Measurements from ENCODE around the gene LDLRAD4.

LDLRAD4 gene

GRCh38 chr18:13547347-13547746 lies 328.8 kb downstream of the LDLRAD4 start:
- H3K4me3 ChIP-seq (ENCODE audit: low read length) = no peak overlapping the region
- DNase-seq (ENCODE audit: low read depth) = no peak
- TF ChIP-seq CTCF (IDR thresholded peaks at IDR 0.05; ENCODE audit: insufficient read depth, low read depth, low read length, missing control alignments) = no peak

- H3K4me3 ChIP-seq (ENCODE audit: low read length) = no peak overlapping the region
- TF ChIP-seq CTCF (IDR thresholded peaks at IDR 0.05; ENCODE audit: insufficient read depth, low read depth, low read length, missing control alignments) = no peak
- no peak for DNase-seq (ENCODE audit: low read depth)
Measured at GRCh38 chr18:13548106-13548819, 329.7 kb downstream of the LDLRAD4 start.

GRCh38 chr18:13548966-13549879 lies 330.7 kb downstream of the LDLRAD4 start:
- no peak for TF ChIP-seq CTCF (IDR thresholded peaks at IDR 0.05; ENCODE audit: insufficient read depth, low read depth, low read length, missing control alignments)
- DNase-seq (ENCODE audit: low read depth) = no peak

GRCh38 chr18:13549880-13550232 lies 331.3 kb downstream of the LDLRAD4 start:
- H3K4me3 ChIP-seq (ENCODE audit: low read length) = no peak overlapping the region
- no peak for DNase-seq (ENCODE audit: low read depth)
- TF ChIP-seq CTCF (IDR thresholded peaks at IDR 0.05; ENCODE audit: insufficient read depth, low read depth, low read length, missing control alignments) = no peak

More at GRCh38 chr18:13548966-13549879, 330.7 kb downstream of the LDLRAD4 start:
- no peak overlapping the region for H3K4me3 ChIP-seq (ENCODE audit: low read length)

GRCh38 chr18:13550418-13551304 lies 332.1 kb downstream of the LDLRAD4 start:
- no peak for DNase-seq (ENCODE audit: low read depth)
- no peak for TF ChIP-seq CTCF (IDR thresholded peaks at IDR 0.05; ENCODE audit: insufficient read depth, low read depth, low read length, missing control alignments)
- H3K4me3 ChIP-seq (ENCODE audit: low read length) = no peak overlapping the region

GRCh38 chr18:13551305-13551603 lies 332.7 kb downstream of the LDLRAD4 start:
- no peak for TF ChIP-seq CTCF (IDR thresholded peaks at IDR 0.05; ENCODE audit: insufficient read depth, low read depth, low read length, missing control alignments)
- DNase-seq (ENCODE audit: low read depth) = no peak
- H3K4me3 ChIP-seq (ENCODE audit: low read length) = no peak overlapping the region

Data from epithelial cell of esophagus (primary cell).